ENCODE data around the gene RHCE. TPM values are rescaled to one million over a fixed set of nuclear protein-coding genes. Genes with fewer than 3 reads are reported as not detected.

Gene RHCE
- total and polyA plus RNA-seq, 9 of the 15 experiments (the other 6 are each of a cell fraction or from before 2014, with no cell fraction given), result 5.4 to 31.5 (median 12.6) TPM

DNA sequence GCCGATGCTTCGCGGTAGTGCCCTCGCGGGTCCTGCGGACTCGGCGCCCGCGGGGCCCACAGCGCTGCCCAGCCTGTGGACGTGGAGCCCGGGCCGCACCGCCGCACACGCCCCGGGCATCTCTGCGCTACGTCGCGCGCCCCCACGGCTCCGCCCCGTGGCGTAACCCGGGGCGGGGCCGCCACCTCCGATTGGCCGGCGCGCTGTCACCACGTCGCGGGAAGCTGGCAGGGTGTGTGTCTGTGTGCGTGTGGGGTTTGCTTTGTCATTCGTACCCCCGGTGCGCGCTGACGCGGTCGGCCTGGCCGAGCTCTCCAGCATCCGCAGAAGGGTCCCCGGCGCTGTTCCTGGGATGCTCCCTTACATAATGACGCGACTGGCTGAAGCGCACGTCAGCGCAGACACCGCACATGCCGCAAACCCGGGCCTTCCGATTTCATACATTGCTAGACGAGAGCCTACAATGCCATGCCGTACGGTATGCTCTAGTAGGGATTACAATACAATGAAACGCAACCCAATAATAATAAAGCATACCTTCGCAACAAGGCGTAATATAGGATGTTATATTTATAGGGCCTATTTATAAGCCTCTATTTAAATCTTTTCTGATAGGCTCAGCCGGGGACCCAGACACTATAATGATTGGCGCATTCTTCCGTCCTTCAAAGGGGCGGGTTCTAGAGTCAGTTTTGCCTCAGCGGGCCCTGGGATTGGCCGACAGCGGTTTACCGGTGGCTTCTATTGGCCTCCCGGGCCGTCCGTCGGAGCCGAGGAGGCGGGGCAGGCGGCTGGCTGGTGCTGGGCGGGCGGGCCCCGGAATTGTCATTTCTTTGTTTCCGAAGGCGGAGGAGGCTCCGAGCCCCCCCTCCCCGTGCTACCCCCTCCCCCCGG, 9.7 kb upstream of the RHCE start, which contains the start of gene MACO1 (continued):
- peak; percentile 51 to 71; a peak in 2 of 4 replicates for TF ChIP-seq KDM1A (IDR thresholded peaks at IDR 0.05)
- TF ChIP-seq, protein P1, sequence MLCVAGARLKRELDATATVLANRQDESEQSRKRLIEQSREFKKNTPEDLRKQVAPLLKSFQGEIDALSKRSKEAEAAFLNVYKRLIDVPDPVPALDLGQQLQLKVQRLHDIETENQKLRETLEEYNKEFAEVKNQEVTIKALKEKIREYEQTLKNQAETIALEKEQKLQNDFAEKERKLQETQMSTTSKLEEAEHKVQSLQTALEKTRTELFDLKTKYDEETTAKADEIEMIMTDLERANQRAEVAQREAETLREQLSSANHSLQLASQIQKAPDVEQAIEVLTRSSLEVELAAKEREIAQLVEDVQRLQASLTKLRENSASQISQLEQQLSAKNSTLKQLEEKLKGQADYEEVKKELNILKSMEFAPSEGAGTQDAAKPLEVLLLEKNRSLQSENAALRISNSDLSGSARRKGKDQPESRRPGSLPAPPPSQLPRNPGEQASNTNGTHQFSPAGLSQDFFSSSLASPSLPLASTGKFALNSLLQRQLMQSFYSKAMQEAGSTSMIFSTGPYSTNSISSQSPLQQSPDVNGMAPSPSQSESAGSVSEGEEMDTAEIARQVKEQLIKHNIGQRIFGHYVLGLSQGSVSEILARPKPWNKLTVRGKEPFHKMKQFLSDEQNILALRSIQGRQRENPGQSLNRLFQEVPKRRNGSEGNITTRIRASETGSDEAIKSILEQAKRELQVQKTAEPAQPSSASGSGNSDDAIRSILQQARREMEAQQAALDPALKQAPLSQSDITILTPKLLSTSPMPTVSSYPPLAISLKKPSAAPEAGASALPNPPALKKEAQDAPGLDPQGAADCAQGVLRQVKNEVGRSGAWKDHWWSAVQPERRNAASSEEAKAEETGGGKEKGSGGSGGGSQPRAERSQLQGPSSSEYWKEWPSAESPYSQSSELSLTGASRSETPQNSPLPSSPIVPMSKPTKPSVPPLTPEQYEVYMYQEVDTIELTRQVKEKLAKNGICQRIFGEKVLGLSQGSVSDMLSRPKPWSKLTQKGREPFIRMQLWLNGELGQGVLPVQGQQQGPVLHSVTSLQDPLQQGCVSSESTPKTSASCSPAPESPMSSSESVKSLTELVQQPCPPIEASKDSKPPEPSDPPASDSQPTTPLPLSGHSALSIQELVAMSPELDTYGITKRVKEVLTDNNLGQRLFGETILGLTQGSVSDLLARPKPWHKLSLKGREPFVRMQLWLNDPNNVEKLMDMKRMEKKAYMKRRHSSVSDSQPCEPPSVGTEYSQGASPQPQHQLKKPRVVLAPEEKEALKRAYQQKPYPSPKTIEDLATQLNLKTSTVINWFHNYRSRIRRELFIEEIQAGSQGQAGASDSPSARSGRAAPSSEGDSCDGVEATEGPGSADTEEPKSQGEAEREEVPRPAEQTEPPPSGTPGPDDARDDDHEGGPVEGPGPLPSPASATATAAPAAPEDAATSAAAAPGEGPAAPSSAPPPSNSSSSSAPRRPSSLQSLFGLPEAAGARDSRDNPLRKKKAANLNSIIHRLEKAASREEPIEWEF (CRISPR knock-in tag; IDR thresholded peaks at IDR 0.05), result no peak
- TF ChIP-seq NBN (IDR thresholded peaks at IDR 0.05; ENCODE audit: low read depth), result peak; percentile 89
- 0 out of 2 replicates have a peak, but pooled peaks have one; percentile 38 for TF ChIP-seq SREBF1 (IDR thresholded peaks at IDR 0.05; ENCODE audit: borderline replicate concordance, low read depth, low read length)
- peak; percentile 91 for TF ChIP-seq CHD2 (IDR thresholded peaks at IDR 0.05; ENCODE audit: low read depth, low read length)
- TF ChIP-seq, protein P2, sequence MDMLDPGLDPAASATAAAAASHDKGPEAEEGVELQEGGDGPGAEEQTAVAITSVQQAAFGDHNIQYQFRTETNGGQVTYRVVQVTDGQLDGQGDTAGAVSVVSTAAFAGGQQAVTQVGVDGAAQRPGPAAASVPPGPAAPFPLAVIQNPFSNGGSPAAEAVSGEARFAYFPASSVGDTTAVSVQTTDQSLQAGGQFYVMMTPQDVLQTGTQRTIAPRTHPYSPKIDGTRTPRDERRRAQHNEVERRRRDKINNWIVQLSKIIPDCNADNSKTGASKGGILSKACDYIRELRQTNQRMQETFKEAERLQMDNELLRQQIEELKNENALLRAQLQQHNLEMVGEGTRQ (CRISPR knock-in tag; IDR thresholded peaks at IDR 0.05), result no peak
- TF ChIP-seq, protein P3, sequence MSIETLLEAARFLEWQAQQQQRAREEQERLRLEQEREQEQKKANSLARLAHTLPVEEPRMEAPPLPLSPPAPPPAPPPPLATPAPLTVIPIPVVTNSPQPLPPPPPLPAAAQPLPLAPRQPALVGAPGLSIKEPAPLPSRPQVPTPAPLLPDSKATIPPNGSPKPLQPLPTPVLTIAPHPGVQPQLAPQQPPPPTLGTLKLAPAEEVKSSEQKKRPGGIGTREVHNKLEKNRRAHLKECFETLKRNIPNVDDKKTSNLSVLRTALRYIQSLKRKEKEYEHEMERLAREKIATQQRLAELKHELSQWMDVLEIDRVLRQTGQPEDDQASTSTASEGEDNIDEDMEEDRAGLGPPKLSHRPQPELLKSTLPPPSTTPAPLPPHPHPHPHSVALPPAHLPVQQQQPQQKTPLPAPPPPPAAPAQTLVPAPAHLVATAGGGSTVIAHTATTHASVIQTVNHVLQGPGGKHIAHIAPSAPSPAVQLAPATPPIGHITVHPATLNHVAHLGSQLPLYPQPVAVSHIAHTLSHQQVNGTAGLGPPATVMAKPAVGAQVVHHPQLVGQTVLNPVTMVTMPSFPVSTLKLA (conservative IDR thresholded peaks at IDR 0.05), result peak; percentile 88 to 95
- TF ChIP-seq WHSC1 (IDR thresholded peaks at IDR 0.05; ENCODE audit: low read length), result no peak
- TF ChIP-seq, protein P4, sequence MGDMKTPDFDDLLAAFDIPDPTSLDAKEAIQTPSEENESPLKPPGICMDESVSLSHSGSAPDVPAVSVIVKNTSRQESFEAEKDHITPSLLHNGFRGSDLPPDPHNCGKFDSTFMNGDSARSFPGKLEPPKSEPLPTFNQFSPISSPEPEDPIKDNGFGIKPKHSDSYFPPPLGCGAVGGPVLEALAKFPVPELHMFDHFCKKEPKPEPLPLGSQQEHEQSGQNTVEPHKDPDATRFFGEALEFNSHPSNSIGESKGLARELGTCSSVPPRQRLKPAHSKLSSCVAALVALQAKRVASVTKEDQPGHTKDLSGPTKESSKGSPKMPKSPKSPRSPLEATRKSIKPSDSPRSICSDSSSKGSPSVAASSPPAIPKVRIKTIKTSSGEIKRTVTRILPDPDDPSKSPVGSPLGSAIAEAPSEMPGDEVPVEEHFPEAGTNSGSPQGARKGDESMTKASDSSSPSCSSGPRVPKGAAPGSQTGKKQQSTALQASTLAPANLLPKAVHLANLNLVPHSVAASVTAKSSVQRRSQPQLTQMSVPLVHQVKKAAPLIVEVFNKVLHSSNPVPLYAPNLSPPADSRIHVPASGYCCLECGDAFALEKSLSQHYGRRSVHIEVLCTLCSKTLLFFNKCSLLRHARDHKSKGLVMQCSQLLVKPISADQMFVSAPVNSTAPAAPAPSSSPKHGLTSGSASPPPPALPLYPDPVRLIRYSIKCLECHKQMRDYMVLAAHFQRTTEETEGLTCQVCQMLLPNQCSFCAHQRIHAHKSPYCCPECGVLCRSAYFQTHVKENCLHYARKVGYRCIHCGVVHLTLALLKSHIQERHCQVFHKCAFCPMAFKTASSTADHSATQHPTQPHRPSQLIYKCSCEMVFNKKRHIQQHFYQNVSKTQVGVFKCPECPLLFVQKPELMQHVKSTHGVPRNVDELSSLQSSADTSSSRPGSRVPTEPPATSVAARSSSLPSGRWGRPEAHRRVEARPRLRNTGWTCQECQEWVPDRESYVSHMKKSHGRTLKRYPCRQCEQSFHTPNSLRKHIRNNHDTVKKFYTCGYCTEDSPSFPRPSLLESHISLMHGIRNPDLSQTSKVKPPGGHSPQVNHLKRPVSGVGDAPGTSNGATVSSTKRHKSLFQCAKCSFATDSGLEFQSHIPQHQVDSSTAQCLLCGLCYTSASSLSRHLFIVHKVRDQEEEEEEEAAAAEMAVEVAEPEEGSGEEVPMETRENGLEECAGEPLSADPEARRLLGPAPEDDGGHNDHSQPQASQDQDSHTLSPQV (IDR thresholded peaks at IDR 0.05), result peak; percentile 83
- TF ChIP-seq ZBTB7A (IDR thresholded peaks at IDR 0.05; ENCODE audit: borderline replicate concordance, control insufficient read depth, low read depth, low read length), result peak; percentile 81; the same call in 1 of the 2 replicates

All from K562 (cell line).